NCI-H345 (cell line): Measurements from ENCODE around the gene NFIA.

ENCODE experiments used
- DNase-seq: peaks from one replicate; lab custom pipeline; 2025; lab: John Stamatoyannopoulos, UW

The NFIA gene

DNA sequence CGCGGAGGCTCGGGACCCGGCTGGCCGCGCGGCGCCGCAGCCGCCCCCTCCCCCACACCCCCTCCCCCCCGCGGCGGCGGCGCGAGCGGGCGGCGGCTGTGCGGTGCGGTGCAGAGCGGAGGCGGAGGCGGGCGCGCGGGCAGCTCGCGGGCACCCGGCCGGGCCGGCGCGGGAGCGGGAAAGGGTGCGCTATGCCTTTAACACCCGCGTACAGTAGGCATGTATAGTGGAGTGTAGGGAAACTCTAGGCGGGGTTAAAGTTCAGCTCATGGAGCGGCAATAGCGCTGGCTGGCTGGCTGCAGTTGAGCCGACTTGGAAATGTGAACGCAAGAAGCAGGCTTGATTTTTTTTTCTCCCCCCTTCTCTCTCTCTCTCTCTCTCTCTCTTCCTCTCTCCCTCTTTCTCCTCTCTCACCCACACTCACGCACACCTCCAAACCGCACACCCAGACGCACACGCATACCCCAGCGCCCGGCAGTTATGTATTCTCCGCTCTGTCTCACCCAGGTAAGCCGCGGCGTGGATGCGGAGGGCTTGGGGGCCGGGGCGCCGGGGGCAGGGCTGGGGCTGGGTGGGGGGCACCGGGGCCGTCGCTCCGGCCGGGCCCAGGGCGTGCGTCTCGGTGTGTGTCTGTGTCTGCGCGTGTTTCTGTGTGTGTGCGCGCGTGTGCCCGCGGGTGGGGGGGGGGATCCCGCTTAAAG, at the start of gene NFIA:
Gene NFIA (plus strand): TSS at position 251 of the 702 bp plus-strand sequence.
- peak; percentile 55 for DNase-seq

DNA sequence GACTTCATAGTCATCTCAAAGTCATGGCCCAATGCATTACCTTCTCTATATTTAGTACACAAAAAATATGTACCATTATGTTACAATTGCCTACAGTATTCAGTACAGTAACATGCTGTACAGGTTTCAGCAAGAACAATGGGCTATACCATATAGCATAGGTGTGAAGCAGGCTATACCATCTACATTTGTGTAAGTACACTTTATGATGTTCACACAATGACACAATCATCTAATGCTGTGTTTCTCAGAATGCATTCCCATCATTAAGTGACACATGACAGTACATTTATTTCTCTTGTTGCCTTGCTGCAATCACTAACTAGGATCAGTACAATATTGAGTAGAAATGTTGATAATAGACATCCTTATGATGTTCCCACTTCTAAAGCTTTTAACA, 46.5 kb upstream of the NFIA start:
- no peak for DNase-seq

DNA sequence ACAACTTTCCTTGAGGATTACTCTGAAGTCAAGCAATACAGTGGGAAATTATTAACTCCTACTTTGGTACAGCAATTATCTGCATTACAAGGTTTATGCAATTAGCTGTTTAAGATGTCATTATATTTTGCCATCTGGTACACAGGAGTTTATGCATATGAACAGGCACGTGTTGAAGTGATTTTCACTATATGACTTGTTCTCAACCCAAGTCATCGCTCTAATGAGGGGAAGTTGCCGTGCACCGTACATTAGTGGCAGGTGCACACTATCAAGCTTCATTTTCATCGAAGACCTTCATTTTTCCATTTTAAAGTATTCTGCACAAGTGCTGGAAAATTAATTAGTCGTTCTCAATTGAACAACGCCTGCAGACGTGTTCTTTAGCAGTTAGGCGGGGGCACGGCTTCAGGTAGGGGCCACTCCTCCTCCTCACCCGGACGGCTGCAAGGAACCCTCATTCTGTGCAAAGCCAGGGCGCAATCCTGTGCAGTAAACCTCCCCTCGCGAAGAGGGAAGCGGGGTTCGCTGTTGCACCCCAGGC, 39.8 kb upstream of the NFIA start:
- no peak for DNase-seq

DNA sequence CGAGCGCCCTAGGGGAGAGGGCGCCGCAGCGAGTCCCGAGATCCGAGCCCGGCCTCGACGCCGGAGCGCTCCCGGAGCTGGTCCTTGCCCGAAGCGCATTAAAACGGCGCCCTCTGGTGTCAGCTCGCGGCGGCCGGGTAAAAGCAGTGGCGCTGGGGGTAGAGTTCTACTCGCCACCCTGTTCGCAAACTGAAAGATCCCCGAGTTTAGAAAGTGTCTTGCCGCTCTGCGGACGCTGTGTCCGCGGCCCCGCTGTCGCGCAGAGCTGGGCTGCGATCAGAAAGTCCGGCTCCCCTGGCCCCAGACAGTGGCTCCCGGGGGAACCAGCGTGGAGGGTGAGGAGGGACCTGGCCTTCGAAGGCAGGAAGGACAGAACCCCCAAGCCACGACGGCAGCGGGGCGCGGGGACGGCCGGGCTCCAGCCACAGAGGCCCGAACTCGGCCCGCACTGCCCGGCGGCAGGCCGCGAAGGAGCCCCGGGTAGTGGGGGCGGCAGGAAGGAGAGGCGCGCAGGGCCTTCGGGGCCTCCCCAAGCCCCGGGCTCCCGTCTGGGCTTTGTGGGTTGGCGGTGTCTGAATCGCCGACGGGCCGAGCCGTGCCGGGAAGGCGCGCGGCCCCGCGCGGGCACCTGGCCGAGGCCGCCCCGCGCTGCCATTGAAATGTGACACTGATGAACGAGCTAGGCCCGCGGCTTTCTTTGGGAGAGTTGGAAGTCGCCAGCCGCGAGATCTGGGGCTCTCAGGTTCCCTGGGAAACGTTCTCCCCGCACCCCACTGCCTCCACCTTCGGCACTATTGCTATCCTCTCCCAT, 39.1 kb upstream of the NFIA start:
- DNase-seq, result no peak

DNA sequence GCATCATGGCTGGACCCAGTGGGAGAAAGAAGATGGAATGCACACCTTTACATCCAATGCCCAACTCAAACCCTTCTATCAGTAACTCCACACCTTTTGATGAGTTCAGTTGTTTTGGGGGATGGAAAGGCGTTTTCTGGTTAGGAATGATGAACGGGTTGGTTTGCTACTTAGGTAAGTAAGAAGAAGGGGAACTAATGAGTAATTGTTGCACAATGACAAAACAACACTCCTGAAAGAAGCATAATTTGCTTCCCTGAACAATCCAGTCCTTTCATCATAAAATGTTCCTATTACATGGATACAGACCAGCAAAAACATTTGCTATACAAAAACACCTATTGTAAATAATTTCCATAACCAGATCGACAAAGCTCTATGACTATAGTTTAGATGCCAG, 35.9 kb upstream of the NFIA start:
- DNase-seq, result no peak

DNA sequence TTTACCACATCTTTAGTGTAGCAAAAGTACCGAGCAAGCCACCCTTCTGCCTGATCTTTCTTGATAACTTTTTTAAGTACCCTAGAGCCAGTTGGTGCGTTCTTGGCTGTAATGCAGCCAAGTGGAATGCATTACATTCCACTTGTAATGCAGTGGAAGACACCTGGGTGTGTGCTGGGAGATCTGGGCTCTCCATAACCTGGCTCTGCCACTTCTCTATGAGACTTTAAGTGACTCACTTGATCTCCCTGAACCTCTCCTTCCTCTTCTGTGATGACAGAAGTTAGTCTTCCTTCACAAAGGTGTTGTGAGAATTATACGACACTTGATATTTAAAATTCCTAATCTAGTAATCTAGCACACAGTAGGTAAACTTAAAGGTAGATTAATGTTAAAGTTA, 35.3 kb upstream of the NFIA start:
- no peak for DNase-seq

DNA sequence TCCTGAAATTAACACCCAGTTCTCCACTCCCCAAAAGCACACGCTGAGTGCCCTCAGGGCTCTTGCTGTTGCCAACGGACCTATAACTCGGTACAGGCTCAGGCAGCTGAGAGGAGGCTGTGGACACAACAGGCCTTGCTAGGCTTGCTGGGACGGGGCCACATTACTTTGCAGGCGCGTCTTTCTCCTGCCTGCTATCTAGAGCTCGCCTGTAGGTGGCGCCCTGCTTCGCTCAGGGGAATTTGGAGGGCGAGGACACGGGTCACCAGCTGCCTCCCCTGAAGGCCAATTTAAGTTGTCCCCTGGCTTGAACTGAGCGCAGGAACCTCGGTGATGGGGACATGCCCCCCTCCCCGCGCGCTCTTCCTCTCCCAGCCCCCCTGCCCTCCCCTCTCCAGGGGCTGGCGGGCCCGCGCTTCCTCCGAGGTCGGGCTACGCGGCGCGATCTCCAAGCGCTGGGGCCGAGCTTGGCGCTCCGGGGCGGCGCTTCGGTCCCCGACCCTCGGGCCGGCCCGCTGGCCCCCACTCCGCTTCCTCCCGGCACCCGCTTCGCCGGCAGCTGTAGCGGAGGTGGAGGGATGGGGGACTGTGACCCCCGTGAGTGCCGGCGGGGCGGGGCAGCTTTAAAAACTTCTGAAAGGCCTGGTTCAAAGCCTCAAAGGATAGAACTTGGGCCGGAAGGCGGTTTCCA, 32.4 kb upstream of the NFIA start:
- DNase-seq, result peak; percentile 88

DNA sequence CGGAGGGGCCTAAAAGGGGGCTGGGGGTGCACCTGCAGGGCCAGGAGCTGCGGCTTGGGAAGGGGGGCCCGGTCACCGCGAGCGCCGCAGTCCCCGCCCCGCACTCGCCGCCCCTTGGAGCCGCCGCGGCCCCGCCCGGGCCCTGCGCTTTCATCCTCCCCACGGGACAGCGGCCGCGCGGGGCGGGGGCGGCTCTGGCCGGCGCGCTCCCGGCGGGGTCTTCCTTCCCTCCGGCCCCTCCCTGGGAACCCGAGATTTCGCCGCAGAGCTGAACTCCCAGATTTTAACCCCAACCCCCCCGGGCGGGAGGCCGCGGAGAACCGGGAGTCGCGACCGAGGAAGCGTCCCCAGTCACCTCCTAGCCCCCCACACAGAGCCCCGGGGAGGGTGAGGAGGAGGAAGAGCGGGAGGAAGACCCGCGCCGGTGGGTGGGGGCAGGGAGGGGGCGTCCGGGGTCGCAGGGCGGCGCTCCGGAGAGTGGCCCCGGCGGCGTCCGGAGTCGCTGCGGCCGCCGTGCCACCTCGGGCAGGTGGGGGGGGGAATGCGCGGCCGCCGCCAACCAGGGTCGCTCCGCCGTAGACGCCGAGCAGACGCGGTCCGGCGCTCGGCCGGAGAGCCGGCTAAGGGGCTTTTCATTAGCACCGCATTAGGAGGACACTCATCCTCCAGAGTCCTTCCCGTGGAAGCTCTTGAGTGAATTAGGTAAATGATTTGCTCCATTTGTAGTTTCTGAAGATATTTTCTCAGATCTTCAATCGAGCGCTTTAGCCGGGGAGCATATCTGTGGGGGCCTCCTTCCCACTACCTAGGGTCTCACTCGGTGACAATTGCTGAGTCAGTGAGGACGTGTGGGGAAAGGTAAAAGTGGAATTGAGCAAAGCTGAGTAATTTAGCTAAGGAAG, 31.6 kb upstream of the NFIA start:
- peak; percentile 52 for DNase-seq

DNA sequence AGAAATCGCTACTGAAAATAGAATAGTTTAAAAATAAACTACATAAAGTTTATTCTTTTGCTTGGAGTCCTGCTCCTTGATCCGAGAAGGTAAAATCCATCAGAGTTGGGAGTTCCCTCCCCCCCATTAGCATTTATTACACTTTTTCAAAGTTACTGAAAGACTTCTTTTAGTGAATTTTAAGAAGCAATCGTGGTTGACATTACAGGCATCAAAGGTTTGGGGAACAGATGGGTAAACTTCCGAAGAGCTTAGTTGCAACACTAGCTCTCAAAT, 31.0 kb upstream of the NFIA start:
- no peak for DNase-seq

DNA sequence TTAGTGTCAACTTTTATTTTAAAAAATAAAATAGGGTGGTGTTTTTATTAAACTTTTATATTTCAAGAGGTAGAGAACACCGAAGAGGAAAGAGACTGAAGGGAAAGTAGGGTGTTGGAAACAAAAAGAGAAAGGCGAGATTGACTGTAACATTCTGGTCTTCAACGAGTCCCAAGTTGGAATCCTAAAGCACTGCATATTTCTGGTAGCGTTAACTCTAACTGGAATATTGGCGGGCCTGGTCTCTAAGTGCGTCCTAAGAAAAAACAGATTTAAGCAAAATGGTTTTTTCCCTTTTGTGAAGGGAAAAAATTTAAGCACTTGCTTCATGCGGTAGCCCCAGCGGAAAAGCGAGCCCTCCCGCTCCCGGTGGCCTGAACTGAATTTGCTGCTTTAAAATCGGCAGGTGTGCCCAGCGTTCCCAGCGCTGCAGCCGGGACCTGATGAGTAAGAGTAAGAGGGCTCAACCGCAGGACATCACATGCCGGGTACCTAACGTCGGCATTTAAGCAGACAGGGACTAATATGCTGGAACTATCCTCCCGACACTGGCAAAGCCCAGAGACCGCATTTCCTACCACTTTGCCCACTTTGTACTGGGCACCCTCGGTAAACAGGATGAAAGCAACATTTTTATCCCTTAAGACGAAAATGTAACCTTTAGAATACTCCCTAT, 30.5 kb upstream of the NFIA start:
- no peak for DNase-seq

DNA sequence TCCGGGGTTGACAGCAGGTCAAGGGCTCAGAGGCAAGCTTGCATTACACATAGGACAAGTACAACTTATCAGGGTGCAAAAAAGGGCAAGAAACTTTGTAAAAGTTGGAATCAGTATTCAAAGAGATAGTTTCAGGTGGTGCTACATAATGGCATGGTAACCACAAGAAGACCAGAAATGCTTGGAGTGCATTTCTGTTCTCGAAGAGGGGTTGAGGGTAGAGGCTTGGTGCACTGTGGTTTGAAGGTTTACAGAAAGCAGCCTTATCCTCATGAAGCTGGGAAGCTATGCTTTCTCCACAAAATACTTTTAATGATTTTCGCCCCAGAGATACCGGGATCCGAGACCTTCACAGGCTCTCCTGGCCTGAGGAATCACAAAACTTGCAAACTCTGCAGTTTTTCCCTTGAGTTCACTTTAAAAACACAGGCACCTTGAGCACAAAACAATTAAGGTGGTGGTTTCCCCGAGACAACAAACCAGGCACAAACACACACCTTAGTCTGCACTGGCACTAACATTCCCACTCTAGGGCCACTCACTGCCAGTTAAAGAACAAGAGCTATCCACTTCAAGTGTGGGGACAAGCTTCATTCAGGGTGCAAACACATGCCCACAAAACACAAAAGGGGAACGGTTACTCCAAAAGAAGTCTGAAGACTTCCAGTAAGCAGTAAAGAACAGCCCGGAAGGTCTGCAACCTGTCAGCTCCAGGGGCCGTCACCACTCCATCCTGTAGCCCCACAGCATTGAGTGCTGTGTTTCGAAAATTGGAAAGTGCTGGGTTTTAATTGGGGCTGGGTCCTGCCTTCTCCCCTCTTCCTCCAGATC, 29.8 kb upstream of the NFIA start:
- no peak for DNase-seq

DNA sequence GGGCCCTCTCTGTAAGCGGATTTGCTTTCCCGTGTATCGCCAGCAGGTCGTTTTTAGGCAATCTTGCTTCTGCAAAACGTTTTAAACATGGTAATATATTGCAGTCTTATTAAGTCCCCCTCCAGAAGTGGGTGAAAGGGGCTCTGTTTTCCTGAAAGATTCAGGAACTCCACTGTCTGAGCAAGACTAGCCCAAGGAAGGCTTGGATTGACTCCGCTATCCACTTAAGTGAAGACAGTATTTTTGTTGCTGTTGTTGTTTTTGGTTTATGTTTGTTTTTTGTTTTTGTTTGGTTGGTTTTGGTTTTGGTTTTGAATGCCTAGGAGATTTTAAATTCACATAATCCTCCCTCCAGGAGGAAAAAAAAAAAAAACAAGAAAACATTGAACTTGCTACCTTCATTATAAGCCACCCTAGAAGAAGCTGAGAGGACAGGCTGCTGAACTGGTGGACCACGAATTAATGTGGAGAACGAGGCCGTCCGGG, 29.1 kb upstream of the NFIA start:
- no peak for DNase-seq

DNA sequence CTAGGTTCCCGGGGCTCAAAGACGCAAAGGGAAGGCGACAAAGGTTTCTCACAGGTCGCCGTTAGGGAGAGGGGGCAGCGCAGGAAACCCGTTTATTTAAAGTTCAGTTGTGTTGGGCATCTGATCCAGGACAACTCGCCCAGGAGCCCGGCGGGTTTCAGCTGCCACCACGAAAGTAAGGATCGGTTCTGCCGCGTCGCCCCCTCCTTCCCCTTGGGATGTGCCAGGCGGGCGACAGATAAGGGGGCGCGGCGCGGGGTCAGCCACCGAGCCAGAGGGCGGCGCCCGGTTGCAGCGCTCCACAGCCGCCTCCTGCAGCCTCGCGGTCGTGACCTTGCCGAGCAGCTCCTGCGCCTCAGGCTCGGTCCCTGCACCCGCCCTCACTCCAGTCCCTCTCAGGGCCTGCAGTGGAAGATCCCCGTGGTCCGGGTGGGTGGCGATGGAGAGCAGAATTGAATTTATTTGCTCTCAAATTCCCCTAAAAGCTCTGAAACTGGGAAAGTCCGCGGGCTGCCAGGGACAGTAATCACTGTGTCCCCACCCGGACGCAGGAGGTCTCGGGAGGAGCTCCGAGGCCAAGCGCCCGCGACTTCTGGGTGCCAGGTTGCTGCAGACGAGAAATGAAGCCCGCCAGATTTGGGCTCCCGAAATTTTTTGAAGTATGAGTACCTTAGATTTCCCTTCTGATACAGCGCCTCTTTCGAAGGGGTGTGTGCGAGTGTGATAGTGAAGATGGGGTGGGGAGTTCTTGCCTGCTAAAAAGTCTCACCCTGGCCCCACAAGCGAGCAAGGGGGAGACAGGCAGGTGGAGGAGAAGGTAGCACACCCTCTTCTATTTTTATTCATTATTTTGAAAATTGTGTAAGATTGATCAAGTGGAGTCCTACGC, 28.4 kb upstream of the NFIA start:
- no peak for DNase-seq

DNA sequence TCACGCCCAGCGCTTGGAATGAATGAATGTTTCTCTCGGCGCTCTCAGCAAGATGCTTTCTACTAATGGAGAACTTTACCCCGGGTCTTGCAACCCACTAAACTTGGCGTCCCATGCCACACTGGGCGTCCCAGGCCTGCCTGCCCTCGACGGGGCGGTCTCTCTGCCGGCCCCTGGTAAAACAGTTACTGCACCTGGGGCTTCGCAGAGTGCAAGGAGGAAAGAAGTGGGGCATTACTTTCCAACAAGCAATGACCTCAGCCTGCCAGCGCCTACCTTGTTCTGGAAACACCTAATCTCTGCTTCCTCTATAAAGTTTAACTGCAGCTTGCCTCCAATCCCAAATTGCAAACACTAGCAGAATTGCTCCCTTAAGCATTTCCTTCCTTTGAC, 27.8 kb upstream of the NFIA start:
- DNase-seq, result no peak

DNA sequence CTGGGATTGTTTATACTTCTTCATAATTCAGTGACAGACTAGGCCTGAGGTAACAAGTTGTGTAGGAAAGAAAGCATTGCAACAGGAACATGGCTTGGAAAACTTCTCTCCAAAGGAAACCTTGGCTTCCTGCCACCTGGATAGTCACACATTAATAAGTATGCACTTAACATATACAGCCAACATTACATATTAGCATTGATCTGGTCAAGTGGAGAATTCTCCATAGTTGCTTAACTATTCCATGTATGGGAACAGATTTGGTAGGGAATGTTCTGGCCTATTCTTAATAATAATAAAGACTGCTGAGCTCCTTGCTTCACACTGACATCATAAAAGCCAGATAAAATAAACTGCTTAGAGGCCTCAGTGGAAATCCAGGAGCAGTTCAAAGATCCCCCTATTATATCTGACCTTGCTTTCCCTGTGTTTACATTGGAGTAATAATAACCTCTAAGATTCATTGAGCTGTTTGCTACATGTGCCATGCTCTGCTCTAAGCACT, 27.2 kb upstream of the NFIA start:
- DNase-seq, result peak; percentile 10

DNA sequence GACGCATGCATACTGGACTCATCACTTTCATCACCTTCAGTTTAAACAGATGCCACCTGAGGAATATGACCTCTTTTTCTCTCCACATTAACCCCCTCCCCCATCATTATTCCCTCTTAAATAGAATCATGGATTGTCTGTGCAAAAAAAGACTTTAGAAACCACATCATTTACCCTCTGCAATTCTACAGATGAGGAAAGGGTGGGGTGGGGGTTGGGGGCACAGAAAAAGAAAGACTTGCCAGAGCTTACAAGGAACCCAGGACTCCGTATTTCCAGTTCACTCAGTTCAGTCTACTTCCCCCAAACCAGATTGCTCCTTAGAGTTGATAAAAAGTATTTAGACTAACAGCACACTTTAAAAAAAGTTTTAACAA, 26.2 kb upstream of the NFIA start:
- no peak for DNase-seq

DNA sequence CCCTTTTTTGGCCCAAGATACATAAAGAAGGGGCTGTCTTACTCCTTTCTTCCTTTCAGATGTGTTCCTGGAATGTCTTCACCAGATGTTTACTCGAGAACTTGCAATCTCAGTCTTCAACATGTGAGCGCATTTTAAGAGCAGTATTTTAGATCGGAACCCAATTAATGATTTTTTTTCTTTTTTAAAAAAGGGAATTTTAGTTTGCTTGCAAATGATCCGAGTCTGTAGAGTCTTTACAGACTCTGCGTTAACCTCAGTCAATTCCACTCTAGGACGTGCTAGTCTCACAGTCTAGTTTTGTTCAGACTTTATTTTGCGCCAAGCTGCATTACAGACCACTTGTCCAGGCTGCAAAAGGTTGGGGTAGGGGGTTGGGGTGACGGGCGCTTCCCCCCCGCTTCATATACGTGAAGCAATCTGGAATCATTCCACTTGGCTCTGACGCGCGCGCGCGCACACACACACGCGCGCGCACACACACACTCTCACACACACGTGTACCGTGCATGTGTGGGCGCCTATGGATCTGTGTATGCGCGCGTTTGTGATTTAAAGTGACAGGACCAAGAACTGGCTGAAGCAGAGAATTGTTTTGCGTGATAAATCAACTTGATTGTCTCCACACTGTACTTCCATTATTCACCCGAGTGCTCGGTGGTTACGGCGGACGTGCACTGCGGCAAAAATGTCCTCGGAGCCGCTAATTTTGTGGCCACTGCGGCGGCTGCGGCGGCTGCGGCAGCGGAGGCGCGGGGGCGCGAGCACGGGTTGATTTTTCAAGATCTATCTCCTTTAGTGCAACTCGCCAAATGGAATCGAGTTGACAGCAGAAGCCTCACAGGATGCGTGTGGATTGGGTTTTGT, 25.6 kb upstream of the NFIA start:
- DNase-seq, result peak; percentile 76
